ENCODE results near the gene TRPM2. TPM values are rescaled to one million over a fixed set of nuclear protein-coding genes. Genes with fewer than 3 reads are reported as not detected.

The TRPM2 gene
- total RNA-seq, 1 donor from 2014 or later, result 0.09 TPM

DNA sequence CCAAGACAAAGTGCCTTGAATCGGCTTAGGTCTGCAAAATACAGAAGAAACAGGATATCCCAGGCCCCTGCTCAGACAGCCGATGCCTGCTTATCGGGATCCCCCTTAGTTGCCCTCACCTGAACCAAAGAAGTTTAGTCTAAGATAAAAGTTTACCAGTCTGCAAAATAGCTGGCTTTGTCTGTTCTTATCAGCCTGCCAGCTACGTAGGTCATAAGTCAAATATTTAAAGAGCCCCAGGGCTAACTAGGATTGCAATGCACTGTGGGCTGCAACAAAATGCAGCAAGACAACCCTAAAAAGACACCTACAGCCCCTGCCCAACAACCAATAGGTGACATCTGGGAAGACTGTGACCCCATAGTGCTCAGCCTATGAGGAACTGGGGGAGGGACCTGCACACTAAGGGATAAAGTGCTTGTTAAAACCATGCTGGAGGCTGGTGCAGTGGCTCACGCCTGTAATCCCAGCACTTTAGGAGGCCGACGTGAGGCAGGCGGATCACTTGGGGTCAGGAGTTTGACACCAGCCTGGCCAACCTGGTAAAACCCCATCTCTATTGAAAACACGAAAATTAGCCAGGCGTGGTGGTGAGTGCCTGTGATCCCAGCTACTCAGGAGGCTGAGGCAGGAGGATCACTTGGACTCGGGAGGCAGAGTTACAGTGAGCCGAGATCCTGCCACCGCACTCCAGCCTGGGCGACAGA is 129.3 kb downstream of the TRPM2 start:
- TF ChIP-seq, protein P1, sequence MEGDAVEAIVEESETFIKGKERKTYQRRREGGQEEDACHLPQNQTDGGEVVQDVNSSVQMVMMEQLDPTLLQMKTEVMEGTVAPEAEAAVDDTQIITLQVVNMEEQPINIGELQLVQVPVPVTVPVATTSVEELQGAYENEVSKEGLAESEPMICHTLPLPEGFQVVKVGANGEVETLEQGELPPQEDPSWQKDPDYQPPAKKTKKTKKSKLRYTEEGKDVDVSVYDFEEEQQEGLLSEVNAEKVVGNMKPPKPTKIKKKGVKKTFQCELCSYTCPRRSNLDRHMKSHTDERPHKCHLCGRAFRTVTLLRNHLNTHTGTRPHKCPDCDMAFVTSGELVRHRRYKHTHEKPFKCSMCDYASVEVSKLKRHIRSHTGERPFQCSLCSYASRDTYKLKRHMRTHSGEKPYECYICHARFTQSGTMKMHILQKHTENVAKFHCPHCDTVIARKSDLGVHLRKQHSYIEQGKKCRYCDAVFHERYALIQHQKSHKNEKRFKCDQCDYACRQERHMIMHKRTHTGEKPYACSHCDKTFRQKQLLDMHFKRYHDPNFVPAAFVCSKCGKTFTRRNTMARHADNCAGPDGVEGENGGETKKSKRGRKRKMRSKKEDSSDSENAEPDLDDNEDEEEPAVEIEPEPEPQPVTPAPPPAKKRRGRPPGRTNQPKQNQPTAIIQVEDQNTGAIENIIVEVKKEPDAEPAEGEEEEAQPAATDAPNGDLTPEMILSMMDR (IDR thresholded peaks at IDR 0.05; ENCODE audit: unreplicated experiment), result no peak
- H3K27me3 Mint-ChIP-seq (ENCODE audit: low read depth), result no peaks in the 10 kb centered on the region
- peaks cover under 1% of the 10 kb centered on the region for H3K36me3 Mint-ChIP-seq
- peaks cover 4% of the 10 kb centered on the region for H3K4me1 Mint-ChIP-seq
- DNase-seq (ENCODE audit: low spot score in 2 of 2, unreplicated experiment in 2 of 2), result no peak
- no peak overlapping the region for H3K27ac Mint-ChIP-seq
- H3K4me3 Mint-ChIP-seq, result no peak overlapping the region
- peaks cover 4% of the 10 kb centered on the region for H3K9me3 Mint-ChIP-seq

DNA sequence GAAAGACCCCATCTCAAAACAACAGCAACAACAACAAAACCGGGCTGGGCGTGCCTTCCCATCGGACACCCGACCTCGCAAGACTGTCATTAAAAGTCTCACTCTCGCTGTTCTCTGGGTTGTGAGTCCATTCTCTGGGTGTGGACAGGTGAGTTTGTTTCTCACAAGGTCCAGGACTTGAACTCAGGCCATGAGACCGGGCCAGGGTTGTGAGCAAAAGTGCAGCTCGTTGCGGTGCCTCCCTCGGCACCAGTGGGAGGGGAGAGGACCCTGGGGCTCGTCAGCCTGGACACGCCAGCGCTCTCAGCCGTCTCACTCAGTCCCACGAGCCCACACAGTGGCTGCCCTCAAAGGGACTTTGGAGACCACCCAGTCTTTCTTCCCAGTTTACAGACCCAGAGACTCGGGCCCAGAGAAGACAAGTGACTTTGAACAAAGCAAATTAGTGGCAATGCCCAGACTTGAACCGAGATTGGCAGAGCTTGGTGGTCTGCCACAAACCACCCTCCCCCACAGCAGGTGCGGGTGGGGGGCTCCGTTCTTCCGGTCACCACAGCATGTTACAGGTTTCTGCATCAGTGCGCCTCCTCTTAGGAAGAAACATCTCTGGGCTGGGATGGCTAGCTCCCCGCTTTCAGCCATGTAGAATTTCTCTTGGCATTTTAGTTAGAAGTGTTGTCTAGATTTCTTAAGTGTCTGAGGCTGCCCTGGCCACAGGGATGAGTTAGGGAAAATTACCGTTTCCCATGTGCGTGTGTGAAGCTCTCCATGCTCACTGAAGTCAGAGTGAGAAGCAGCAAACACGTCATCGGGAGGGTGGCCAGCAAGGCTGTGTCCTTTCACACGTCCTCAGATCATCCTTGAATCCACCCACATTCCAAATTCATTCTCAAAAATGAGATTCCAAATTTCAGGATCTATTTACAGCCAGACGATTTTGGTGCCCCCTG is 130.1 kb downstream of the TRPM2 start:
- no peaks in the 10 kb centered on the region for H3K27me3 Mint-ChIP-seq (ENCODE audit: low read depth)
- no peak for DNase-seq (ENCODE audit: low spot score in 2 of 2, unreplicated experiment in 2 of 2)
- H3K9me3 Mint-ChIP-seq, result peaks cover 6% of the 10 kb centered on the region
- H3K36me3 Mint-ChIP-seq, result peaks cover 3% of the 10 kb centered on the region
- H3K4me1 Mint-ChIP-seq, result peaks cover 4% of the 10 kb centered on the region
- no peak overlapping the region for H3K27ac Mint-ChIP-seq
- no peak overlapping the region for H3K4me3 Mint-ChIP-seq
- TF ChIP-seq, protein P1 (IDR thresholded peaks at IDR 0.05; ENCODE audit: unreplicated experiment), result no peak

DNA sequence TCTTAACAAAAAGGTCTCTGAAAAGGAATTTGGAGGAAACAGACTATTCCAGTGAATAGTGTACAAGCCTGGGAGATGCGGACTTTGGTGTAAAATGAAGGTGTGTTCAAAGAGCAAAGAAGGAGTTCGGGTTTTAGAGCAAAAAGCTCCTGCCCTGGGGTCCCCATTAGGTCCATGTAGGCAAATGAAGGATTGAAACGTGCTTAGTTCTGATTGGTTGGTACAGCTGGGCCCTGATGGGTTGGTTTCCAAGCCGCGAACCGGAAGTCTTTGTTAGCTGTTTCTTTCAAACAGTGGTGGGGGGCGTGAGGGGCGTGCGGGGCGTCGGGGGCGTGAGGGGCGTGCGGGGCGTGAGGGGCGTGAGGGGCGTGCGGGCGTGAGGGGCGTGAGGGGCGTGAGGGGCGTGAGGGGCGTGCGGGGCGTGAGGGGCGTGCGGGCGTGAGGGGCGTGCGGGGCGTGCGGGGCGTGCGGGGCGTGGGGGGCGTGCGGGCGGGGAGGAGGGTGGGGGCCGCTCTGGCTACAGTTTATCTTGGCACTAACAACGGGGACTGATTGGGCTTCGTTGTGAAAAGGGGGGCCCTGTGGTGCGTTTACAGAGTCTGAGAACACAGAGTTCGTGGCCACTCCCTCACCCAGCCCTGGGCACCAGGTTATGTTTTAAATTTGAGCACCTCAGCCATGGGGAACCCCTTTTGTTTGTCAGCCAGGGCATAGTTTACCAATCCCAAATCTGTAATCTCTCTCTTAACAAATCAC is 131.3 kb downstream of the TRPM2 start:
- peaks cover 8% of the 10 kb centered on the region for H3K36me3 Mint-ChIP-seq
- no peak for DNase-seq (ENCODE audit: low spot score in 2 of 2, unreplicated experiment in 2 of 2)
- no peaks in the 10 kb centered on the region for H3K27me3 Mint-ChIP-seq (ENCODE audit: low read depth)
- H3K9me3 Mint-ChIP-seq, result peaks cover 11% of the 10 kb centered on the region
- TF ChIP-seq, protein P1 (IDR thresholded peaks at IDR 0.05; ENCODE audit: unreplicated experiment), result no peak
- H3K4me3 Mint-ChIP-seq, result peak overlapping the region; percentile 85
- H3K27ac Mint-ChIP-seq, result no peak overlapping the region
- peaks cover 4% of the 10 kb centered on the region for H3K4me1 Mint-ChIP-seq

DNA sequence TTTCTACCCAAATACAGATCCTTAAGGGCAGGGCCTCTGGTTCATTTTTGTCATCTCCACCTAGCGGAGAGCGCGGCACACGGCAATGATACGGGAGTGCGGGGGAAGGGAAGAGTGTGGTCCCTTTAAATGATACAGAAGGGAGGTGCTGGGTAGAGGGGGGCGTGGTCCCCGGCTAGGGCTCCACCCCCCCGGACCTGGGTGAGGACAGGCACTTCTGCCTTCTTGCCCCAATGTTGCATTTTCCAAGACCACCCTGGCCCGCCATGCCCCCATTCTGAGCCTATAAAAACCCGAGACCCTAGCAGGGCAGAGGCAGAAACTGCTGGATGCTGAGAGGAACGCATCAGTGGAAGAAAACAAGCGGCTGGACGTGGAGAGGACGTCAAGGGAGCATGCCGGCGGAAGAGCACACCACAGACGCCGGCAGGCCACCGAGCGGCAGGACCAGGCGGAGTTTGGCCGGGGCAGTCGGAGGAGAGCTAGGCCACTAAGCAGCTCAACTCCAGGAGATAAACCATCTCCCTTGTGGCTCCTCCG is 131.9 kb downstream of the TRPM2 start:
- peaks cover 16% of the 10 kb centered on the region for H3K9me3 Mint-ChIP-seq
- peaks cover 4% of the 10 kb centered on the region for H3K4me1 Mint-ChIP-seq
- TF ChIP-seq, protein P1 (IDR thresholded peaks at IDR 0.05; ENCODE audit: unreplicated experiment), result peak; percentile 49
- DNase-seq (ENCODE audit: low spot score in 2 of 2, unreplicated experiment in 2 of 2), result peak; percentile 57 to 78
- peak overlapping the region; percentile 75 for H3K27ac Mint-ChIP-seq
- no peaks in the 10 kb centered on the region for H3K27me3 Mint-ChIP-seq (ENCODE audit: low read depth)
- peak overlapping the region; percentile 85 for H3K4me3 Mint-ChIP-seq
- peaks cover 14% of the 10 kb centered on the region for H3K36me3 Mint-ChIP-seq

DNA sequence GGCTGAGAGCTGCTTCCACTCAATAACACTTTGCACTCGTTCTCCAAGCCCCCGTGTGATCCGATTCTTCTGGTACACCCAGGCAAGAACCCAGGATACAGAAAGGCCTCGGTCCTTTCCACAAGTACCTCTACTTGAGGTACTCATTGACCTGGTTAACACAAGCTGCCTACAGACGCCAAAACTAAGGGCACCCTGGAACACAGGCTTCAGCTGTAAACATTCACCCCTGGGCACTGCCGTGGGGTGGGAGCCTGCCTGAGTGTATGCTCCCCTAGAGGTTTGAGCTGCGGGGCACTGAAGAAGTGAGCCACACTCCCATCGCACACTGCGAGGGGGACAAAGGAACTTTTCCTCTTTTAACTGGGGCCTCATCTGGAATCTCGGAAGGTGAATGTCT is 132.4 kb downstream of the TRPM2 start:
- H3K27ac Mint-ChIP-seq, result peak overlapping the region; percentile 75
- H3K9me3 Mint-ChIP-seq, result peaks cover 16% of the 10 kb centered on the region
- H3K27me3 Mint-ChIP-seq (ENCODE audit: low read depth), result no peaks in the 10 kb centered on the region
- peak overlapping the region; percentile 85 for H3K4me3 Mint-ChIP-seq
- H3K4me1 Mint-ChIP-seq, result peaks cover 4% of the 10 kb centered on the region
- TF ChIP-seq, protein P1 (IDR thresholded peaks at IDR 0.05; ENCODE audit: unreplicated experiment), result no peak
- H3K36me3 Mint-ChIP-seq, result peaks cover 19% of the 10 kb centered on the region
- DNase-seq (ENCODE audit: low spot score in 2 of 2, unreplicated experiment in 2 of 2), result no peak

Measured in mesothelial cell of epicardium (in vitro differentiated cells).